ENCODE data around the gene ITGAE.

Gene ITGAE

DNA sequence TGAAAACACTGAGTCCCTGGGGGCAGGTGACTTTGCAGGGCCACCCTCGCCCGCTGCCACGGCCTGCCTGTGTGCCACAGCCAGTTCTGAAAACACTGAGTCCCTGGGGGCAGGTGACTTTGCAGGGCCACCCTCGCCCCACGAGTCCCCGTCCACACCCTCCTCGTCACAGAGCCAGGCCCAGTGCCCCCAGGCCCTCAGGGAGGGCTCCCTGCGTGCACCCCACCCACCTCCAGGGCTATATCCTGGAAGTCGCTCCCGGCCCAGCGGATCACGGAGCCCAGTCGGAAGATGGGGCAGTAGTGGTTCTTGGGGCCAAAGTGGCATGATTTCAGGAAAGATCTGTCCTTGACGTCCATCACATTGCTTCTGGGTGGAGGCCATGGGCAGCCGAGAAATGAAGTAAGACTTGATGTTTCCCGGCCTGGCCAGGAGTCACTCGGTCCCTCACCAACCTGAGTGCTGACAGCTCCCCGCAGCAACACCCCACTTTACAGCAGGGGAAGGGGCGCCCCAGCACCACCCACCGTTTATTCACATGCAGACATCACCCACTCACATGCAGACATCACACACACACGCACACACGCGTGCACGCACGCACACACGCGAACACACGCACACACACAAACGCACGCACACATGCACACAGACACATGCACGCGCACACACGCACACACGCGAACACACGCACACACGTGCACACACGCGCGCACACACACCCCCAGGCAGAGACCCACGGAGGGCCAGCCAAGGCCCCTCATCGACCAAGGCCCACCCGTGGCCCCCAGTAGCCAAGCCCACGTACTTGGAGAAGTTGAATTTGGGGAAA, 111.5 kb downstream of the ITGAE start:
- no peak for DNase-seq

DNA sequence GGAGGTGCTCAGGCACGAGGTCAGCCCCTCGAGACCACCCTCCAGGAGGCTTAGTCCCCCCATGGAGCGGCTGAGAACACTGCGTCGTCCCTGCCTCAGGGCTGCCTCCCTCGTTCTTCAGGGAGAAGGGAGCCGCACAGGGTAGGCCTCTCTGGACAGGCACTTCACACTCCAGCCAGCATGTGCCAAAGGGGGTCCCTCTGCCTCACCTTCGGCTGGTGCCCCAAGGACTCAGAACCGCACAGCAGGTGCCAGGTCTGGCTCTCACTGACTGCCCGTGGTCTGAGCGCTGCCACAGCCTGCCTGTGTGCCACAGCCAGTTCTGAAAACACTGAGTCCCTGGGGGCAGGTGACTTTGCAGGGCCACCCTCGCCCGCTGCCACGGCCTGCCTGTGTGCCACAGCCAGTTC, 112.1 kb downstream of the ITGAE start:
- DNase-seq = no peak

DNA sequence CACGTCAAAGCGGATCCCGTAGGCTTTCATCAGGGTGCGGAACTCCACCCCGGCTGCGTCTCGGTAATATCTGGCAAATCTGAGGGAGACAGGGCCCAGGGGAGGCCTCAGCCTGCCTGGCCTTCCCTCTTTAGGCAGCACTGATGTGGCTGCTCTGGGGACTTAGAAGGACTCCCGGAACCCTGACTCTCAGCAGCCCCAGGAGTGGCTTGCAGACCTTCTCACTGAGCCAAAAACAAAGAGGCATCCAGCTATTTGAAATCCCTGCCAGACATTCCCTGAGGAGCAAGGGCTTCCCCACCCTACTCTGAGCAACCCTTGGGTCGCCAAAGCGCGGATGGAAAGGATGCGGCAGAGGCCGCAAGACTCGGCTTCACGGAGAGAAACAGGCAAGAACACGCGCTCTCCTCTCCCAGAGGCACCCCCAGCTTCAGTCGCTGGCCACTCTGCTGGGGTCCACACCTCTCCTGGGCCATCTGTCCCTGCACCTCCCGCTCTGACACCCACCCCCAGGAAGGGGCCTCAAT, 112.9 kb downstream of the ITGAE start:
- DNase-seq = no peak

GRCh38 chr17:3685174-3685573, 115.8 kb downstream of the ITGAE start:
- no peak for DNase-seq

- DNase-seq = peak; percentile 61 to 69
Observed at GRCh38 chr17:3683054-3683511, 117.9 kb downstream of the ITGAE start.

- DNase-seq = no peak
Observed at GRCh38 chr17:3682033-3682432, 119.0 kb downstream of the ITGAE start.

- no peak for DNase-seq
Observed at GRCh38 chr17:3681565-3681964, 119.4 kb downstream of the ITGAE start.

GRCh38 chr17:3681057-3681456, 119.9 kb downstream of the ITGAE start:
- DNase-seq = no peak

- DNase-seq = no peak
Observed at GRCh38 chr17:3679531-3680126, 121.4 kb downstream of the ITGAE start.

DNA sequence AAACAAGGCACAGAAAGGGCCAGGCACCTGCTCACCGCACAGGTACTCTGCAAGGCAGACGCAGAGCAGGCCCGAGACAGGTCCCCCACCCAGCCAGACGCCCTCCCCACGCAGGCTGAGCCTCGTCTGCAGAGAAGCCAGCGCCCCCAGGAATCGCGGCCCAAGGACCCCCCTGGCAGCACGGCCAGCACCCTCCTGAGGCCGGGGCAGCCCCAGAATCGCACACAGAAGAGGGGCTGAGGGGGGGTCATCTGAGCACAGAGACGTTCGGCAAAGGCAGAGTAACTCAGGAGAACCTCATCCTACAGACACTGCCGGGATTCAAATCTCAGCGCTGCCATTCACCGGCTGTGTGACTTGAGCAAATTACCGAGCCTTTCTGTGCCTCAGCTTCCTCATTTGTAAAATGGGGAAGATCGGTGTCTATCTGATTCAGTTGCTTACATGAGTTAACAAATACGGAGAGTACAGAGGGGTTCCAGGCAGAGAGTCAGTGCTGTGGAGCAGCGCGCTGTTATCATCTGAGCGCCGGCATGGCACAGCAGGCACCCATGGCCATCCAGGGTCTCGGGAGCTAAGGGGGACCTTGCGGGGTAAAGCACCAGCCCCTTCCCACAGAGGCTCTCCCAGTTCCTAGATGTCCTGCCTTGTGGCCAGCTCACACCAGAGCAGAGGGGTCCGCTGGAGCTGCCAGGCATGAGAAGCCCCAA, 122.0 kb downstream of the ITGAE start:
- DNase-seq = no peak

DNA sequence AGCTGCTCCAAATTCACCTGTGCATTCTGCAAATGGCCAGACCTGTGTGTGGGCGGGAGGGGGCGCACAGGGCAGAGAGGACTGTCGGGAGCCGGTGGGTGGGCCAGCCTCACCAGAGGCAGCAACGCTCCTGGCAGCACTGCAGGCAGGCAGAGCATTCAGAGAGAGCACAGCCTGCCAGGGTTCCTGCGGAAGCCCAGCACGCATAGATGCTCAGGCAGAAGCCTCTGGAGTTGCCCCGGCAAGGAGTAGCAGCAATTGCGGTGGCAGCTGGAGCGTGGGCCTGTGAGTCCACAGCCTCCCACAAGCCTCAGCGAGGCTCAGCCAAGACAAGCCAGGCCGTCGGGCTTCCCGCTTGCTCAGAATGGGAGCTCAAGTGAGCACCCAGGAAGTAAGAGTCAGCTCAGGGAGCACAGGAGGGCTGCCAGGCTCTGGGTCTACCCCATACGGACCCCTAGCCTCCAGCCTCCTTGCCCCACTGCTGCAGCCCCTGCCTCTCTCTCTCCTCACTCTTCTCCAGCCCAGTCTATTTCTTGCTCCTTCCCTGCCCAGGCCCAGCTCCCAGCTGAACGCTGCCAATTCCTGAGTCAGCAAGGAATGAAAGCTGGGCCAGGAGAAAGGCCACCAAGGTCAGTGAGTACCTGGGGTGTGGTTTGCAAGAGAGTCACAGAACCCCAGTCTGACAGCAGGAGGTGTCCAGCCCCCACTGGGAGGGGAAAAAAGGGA, 122.7 kb downstream of the ITGAE start:
- no peak for DNase-seq

GRCh38 chr17:3675886-3676285, 125.1 kb downstream of the ITGAE start:
- no peak for DNase-seq

DNA sequence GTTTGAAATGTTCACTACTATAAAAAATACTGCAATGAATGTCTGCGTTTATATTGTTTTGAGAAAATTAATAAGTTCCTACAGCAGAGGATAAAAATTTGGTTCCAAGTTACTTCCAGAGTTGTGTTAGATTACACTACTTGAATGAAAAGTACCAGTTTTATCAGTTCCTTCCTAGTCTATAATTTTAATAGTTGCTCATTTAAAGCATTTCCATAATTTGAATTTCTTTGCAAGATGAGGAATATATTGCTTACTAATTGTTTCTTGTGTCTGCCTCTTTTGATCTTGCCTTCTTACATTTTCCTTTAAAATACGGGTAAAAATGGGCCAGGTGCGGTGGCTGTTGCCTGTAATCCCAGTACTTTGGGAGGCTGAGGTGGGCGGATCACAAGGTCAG, 128.4 kb downstream of the ITGAE start:
- no peak for DNase-seq

DNA sequence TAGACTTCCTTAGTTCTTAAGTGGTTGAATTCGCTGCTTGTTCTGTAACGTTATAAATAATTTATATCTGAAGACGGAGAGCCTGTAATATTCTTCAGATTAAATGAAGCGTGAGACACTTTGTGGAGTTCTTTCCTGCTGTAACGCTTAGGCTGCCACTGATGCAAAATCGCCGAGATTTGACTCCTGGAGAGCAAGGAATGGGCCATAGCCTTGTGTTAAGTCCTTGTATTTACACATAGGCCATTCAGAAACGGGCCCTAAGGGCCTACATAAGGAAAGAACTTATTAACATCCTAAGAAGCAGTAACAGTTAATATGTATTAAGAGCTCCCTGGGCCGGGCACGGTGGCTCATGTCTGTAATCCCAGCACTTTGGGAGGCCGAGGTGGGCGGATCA, 131.4 kb downstream of the ITGAE start:
- DNase-seq = no peak

- no peak for DNase-seq
Observed at GRCh38 chr17:3669085-3669347, 132.0 kb downstream of the ITGAE start.

- peak; percentile 98 for DNase-seq
Observed at GRCh38 chr17:3668279-3669084, 132.5 kb downstream of the ITGAE start, which contains the start of the genes EMC6 and TAX1BP3. Gene EMC6 (plus strand): TSS chr17:3668812. CDS start chr17:3669147, 335 bp downstream. Gene TAX1BP3 (minus strand): TSS chr17:3668578. CDS start chr17:3668526, 52 bp downstream.

- DNase-seq = no peak
Observed at GRCh38 chr17:3667366-3668278, 133.4 kb downstream of the ITGAE start.

- DNase-seq = no peak
Observed at GRCh38 chr17:3666516-3666915, 134.5 kb downstream of the ITGAE start.

DNA sequence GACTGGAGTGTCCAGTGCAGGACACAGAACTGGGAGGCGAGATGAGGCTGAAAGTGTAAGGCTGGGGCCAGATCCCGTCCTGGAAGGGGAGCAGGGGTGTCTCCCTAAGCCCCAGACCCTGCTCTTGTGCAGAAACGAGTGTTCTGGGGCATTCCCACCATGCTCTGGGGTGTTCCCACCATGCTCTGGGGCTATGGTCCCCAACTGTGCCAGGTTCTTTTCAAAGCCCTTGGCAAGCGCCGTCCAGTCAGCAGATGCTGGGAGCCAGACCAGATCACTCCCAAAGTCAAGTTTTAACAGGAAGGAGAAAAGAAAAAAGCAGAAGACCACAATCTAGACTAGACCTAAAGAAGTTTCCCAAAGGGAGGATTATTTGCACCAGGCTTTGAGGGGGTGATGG, 135.2 kb downstream of the ITGAE start:
- DNase-seq = no peak
